NCI-H510A (cell line): Measurements from ENCODE around the gene NUTM1.
A peak's percentile ranks its signal among the peaks of the same experiment; 100 is the strongest.
"Not testable (repeated sequence)": the region's sequence is repeated elsewhere in the genome, so short reads cannot be mapped to it uniquely, and the experiment has no call there.

Source experiments
- DNase-seq: peaks from one replicate; lab custom pipeline; 2025; lab: John Stamatoyannopoulos, UW

The NUTM1 gene

GRCh38 chr15:34336231-34336990 is 6.7 kb upstream of the NUTM1 start:
- DNase-seq, result no peak

- DNase-seq, result no peak
Measured at GRCh38 chr15:34336991-34337556, 6.0 kb upstream of the NUTM1 start.

GRCh38 chr15:34337557-34338306 is 5.4 kb upstream of the NUTM1 start, which contains the start of gene SLC12A6:
SLC12A6 (minus strand) TSS chr15:34337781; CDS start chr15:34336680, 1,101 bp downstream.
- peak; percentile 71 for DNase-seq

DNA sequence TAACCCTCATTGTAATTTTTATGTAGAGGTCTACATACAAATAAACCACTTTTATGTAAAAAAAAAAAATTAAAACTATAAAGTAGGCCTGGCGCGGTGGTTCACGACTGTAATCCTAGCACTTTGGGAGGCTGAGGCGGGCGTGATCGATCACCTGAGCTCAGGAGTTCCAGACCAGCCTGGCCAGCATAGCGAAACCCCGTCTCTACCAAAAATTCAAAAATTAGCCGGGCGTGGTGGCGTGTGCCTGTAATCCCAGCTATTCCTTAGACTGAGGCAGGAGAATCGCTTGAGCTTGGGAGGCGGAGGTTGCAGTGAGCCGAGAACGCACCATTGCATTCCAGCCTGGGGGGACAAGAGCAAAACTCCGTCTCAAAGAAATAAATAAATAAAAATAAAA is 4.8 kb upstream of the NUTM1 start:
- DNase-seq, result no peak

DNA sequence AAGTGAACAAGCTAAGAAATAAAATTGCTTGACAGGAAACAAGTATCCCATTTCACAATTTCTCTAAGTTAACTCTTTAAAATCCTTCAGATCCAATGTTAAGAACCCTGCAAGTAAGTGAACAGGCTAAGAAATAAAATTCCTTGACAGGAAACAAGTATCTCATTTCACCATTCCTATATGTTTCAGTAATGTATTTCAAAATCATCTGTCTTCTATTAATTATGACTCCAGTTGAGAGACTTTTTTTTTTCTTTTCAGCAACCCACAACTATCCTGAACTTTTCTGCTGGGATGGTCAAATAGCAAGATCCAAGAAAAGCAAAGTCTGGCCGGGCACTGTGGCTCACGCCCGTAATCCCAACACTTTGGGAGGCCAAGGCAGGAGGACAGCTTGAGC is 3.2 kb upstream of the NUTM1 start:
- DNase-seq, result no peak

- DNase-seq, result no peak
Measured at GRCh38 chr15:34341381-34342212, 1.5 kb upstream of the NUTM1 start.

DNA sequence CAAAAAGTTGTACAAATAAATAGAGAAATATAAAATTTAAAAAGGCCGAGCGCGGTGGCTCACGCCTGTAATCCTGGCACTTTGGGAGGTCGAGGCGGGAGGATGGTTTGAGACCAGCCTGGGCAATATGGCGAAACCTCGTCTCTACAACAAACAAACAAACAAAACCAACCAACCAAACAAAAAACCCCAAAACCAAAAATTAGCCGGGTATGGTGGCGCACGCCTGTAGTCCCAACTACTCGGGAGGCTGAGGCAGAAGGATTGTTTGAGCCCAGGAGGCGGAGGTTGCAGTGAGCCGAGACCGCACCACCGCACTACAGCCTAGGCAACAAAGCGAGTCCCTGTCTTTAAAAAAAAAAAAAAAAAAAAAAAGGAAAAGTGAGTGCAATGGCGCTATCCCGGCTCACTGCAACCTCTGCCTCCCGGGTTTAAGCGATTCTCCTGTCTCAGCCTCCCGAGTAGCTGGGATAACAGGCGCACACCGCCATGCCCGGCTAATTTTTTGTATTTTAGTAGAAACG is 840 bp upstream of the NUTM1 start:
- not testable (repeated sequence) for DNase-seq

DNA sequence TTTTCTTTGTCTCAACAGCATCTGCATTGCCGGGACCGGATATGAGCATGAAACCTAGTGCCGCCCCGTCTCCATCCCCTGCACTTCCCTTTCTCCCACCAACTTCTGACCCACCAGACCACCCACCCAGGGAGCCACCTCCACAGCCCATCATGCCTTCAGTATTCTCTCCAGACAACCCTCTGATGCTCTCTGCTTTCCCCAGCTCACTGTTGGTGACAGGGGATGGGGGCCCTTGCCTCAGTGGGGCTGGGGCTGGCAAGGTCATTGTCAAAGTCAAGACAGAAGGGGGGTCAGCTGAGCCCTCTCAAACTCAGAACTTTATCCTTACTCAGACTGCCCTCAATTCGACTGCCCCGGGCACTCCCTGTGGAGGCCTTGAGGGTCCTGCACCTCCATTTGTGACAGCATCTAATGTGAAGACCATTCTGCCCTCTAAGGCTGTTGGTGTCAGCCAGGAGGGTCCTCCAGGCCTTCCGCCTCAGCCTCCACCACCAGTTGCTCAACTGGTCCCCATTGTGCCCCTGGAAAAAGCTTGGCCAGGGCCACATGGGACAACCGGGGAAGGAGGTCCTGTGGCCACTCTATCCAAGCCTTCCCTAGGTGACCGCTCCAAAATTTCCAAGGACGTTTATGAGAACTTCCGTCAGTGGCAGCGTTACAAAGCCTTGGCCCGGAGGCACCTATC is 5.0 kb downstream of the NUTM1 start:
- no peak for DNase-seq

DNA sequence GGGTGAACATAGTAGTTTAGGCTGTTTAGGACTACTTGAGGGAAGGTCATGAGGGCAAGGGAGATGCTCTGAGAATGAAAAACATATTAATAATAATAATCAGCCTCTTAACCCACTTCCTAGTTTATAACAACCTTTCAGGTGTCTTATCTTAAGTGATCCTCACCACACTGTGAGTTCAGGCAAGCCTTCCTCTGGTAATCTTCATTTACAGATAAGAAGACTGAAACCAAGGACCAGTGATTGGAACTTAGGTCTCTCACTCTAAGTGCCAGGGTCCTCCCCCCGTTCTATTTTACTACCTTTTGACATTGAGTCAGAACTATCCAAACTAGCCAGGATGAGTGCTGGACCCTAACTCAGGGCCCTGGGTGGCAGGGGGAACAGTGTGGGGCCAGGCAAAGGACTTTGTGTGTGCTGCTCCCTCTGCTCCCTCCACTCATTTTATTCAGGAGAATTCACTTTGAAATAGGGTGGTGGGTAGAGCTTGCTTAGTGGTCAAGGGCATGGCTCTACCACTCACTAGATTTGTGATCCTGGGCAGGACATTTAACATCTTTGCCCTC is 5.7 kb downstream of the NUTM1 start:
- DNase-seq, result no peak

- DNase-seq, result no peak
Measured at GRCh38 chr15:34349769-34350168, 6.7 kb downstream of the NUTM1 start.

GRCh38 chr15:34352996-34353395 is 9.9 kb downstream of the NUTM1 start:
- not testable (repeated sequence) for DNase-seq

- DNase-seq, result no peak
Measured at GRCh38 chr15:34353627-34354026, 10.5 kb downstream of the NUTM1 start.

DNA sequence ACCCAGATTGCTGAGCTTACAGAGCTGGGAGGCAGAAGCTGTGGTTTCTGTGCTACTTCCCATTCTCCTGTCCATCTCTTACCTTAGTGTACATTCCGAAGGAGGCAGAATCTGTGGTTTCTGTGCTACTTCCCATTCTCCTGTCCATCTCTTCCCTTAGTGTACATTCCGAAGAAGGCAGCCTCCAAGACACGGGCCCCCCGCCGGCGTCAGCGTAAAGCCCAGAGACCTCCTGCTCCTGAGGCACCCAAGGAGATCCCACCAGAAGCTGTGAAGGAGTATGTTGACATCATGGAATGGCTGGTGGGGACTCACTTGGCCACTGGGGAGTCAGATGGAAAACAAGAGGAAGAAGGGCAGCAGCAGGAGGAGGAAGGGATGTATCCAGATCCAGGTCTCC is 11.2 kb downstream of the NUTM1 start:
- no peak for DNase-seq

DNA sequence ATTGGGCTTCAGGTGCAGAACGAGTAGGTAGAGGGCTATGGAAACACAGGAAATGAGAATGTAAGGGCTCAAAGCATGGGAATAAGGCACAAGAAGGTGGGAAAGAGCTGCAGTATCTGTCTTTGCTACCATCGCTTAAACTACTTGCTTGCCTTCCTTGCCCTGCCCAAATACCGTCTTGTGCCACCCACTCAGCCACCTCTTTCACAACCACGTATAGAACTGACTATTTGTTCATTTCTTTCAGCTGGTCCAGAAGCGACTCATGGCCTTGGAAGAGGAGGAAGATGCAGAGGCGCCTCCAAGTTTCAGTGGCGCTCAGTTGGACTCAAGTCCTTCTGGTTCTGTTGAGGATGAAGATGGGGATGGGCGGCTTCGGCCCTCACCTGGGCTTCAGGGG is 12.1 kb downstream of the NUTM1 start:
- DNase-seq, result no peak

DNA sequence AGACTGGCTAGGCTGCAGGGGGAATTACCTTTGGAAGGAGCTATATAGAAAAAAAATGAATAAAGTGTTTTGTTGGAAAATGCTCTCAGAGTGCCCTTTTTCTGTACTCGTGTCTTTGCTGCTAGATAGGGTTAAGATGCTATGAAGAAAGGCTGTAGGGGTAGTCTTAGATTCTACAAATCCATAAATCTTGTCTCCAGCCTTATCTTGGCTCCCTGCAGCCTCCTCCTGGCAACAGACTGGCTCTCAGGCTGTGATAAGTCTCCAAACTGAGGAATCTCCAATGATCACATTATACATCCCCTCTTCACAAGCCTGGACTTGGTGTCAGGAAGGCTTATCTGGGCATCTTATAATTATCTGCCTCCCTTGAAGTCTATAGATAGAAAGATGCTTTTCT is 14.5 kb downstream of the NUTM1 start:
- DNase-seq, result no peak

DNA sequence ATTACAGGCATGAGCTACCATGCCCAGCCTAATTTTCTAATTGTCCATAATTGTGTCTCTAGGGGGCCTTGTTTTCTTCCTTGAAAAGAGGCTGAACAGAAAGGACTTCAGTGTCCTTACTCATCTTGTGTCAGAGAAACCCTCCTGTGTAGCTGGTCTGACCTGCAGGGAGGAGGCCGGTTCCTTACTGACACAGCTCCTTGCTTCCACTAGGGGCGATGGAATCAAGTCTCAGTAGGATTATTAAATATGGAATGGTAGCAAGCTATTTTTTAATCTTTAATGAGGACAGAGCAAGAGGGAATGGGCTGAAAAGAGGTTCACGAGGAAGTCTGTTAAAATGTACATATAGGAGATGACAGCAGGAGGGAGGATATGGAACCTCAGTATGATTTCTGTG is 15.3 kb downstream of the NUTM1 start:
- DNase-seq, result no peak

DNA sequence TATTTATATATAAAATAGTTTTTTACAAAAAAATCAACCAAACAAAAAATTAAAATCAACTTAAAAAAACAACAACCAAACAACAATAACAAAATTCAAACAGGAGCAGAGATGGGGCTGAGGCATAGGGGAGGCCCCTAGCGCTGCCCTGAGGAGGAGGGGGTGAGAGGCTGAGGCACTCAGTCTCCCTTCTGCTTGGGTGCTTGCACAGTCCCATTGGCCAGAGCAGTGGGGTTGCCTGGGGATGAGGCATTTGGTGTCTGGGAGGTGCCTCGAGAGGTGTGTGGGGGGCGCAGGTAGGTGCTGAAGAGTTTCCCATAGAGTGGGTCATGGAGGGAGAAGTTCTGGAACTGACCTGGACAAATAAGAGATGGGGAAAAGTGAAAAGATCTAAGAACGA is 15.8 kb downstream of the NUTM1 start:
- DNase-seq, result no peak

- no peak for DNase-seq
Measured at GRCh38 chr15:34359416-34359815, 16.3 kb downstream of the NUTM1 start.

DNA sequence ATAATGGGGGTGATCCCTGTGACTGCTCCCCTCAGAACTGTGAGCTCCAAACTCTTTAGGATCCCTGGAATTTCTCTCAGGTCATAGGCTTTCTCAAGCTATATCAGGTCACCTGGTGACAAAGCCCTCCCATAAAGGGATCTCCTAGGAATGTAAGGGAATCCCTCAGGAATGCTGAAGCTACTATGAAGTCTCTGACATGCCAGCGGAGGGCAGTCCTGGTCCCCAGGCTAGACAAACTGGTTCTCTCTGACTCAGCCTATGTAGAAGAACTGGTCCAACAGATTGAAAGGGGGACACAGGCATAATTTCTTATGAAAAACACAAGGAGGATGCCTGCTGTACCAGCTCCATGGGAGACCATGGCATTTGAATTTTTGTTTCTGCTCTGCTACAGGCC is 17.2 kb downstream of the NUTM1 start:
- no peak for DNase-seq

DNA sequence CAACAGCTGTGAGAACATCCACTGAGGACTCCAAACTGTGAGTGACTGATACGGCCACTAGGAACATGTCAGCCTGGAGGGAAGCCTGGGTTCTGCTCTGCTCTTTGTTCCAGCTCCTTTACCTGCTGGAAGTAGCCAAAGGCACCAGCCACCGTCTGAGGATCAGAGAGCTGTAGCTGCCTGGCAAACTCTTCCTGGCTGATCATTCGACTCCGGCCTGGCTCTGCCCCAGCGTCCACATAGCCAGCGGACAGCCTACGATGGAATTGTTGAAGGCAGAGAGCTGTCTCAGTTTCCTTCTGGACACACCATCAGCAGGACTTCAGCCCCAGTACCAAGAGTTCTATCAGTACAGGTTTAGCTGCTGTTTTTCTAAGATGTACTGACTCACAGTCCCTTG is 18.2 kb downstream of the NUTM1 start:
- DNase-seq, result no peak
